IMR-90 (cell line): ENCODE results near the gene SERPINA3. TPM values are rescaled to one million over a fixed set of nuclear protein-coding genes. Genes with fewer than 3 reads are reported as not detected.

Source experiments
- ATAC-seq: fragments of 200-7000 bp; cut with Tn5 transposase; 2 replicates; pipeline ENCODE4 v1.9.1; 2020; ENCODE audit warnings: low read depth, mild to moderate bottlenecking, moderate library complexity
- BruUV-seq: library from RNA; stranded (reverse); fragments of 400-500 nt; replicated peaks from 2 replicates; lab custom pipeline; 2021; lab: Mats Ljungman, UMichigan
- CTCF ChIA-PET: fragments of 300-600 bp; formaldehyde crosslinking; extraction: SDS; loops from one replicate; lab custom pipeline; 2021; ENCODE audit warnings: antibody characterized with exemption; lab: Yijun Ruan, JAX
- POLR2A ChIA-PET: fragments of 300-600 bp; sonication (Branson Sonifier 250); formaldehyde crosslinking; loops from one replicate; lab custom pipeline; 2022; ENCODE audit warnings: antibody characterized with exemption; ENCODE audit not compliant: unreplicated experiment; lab: Charles Lee
- DNase-seq: peaks from one replicate; pipeline ENCODE4 v3.0.0; 2013
- H2AFZ ChIP-seq: replicated peaks from 2 replicates; pipeline ENCODE3; 2013; ENCODE audit warnings: low read length, mild to moderate bottlenecking; ENCODE audit not compliant: poor library complexity
- H2AK5ac ChIP-seq: 2 replicates; pipeline ENCODE4 v1.6.1; 2013; ENCODE audit warnings: low read depth, low read length, inconsistent platforms
- H2AK9ac ChIP-seq: replicated peaks from 2 replicates; pipeline ENCODE3; 2013; ENCODE audit warnings: mild to moderate bottlenecking, low read depth, low read length, moderate library complexity; ENCODE audit not compliant: poor library complexity
- H2BK120ac ChIP-seq: 2 replicates; pipeline ENCODE4 v1.6.1; 2013; ENCODE audit warnings: low read depth, low read length, inconsistent platforms
- H2BK15ac ChIP-seq: 3 replicates; pipeline ENCODE4 v1.6.1; 2013; ENCODE audit warnings: low read depth, low read length, inconsistent platforms
- H2BK20ac ChIP-seq: 2 replicates; pipeline ENCODE4 v1.6.1; 2013; ENCODE audit warnings: low read depth, mild to moderate bottlenecking, inconsistent platforms, low read length, moderate library complexity
- H2BK5ac ChIP-seq: 2 replicates; pipeline ENCODE4 v1.6.1; 2013; ENCODE audit warnings: mild to moderate bottlenecking, low read depth, low read length, inconsistent platforms; ENCODE audit not compliant: poor library complexity, severe bottlenecking
- H3K14ac ChIP-seq: replicated peaks from 2 replicates; pipeline ENCODE4 v1.6.1; 2013; ENCODE audit warnings: low read depth, low read length, inconsistent platforms
- H3K18ac ChIP-seq: 2 replicates; pipeline ENCODE4 v1.6.1; 2013; ENCODE audit warnings: low read depth, low read length, control low read depth
- H3K23ac ChIP-seq: 2 replicates; pipeline ENCODE4 v1.6.1; 2013; ENCODE audit warnings: low read depth, low read length, inconsistent platforms
- H3K27ac ChIP-seq: 2 replicates; pipeline ENCODE4 v1.5.1; 2013; ENCODE audit warnings: mild to moderate bottlenecking, control low read depth, low read length; ENCODE audit not compliant: insufficient read depth
- H3K27me3 ChIP-seq: 2 replicates; pipeline ENCODE4 v1.6.1; 2013; ENCODE audit warnings: low read length; ENCODE audit not compliant: control insufficient read depth, insufficient read depth
- H3K36me3 ChIP-seq: 2 replicates; pipeline ENCODE4 v1.6.1; 2013; ENCODE audit warnings: low read length, mixed read lengths; ENCODE audit not compliant: control insufficient read depth, insufficient read depth
- H3K4ac ChIP-seq: 2 replicates; pipeline ENCODE4 v1.6.1; 2013; ENCODE audit warnings: low read depth, low read length, inconsistent platforms
- H3K4me1 ChIP-seq: 2 replicates; pipeline ENCODE4 v1.6.1; 2013; ENCODE audit warnings: low read length, mixed read lengths; ENCODE audit not compliant: control insufficient read depth, insufficient read depth
- H3K4me2 ChIP-seq: 2 replicates; pipeline ENCODE4 v1.6.1; 2013; ENCODE audit warnings: low read depth, mild to moderate bottlenecking, control low read depth, low read length, moderate library complexity
- H3K4me3 ChIP-seq: 2 replicates; pipeline ENCODE4 v1.5.1; 2013; ENCODE audit warnings: low read depth, mild to moderate bottlenecking, control low read depth, low read length, moderate library complexity; ENCODE audit not compliant: insufficient read depth
- H3K56ac ChIP-seq: 2 replicates; pipeline ENCODE4 v1.6.1; 2013; ENCODE audit warnings: low read length, inconsistent platforms; ENCODE audit not compliant: insufficient read depth; ENCODE audit errors: extremely low read depth
- H3K79me1 ChIP-seq, 2 experiments: 2 replicates each; pipeline ENCODE4 v1.6.1; 2013; ENCODE audit warnings: low read length in 2 of 2, inconsistent platforms in 1 of 2, low read depth in 1 of 2
- H3K9ac ChIP-seq: 2 replicates; pipeline ENCODE4 v1.6.1; 2013; ENCODE audit warnings: low read depth, low read length, control low read depth
- H3K9me1 ChIP-seq: 2 replicates; pipeline ENCODE4 v1.6.1; 2013; ENCODE audit warnings: low read length, inconsistent platforms; ENCODE audit not compliant: insufficient read depth
- H3K9me3 ChIP-seq: 2 replicates; pipeline ENCODE4 v1.6.1; 2013; ENCODE audit warnings: low read length; ENCODE audit not compliant: control insufficient read depth, insufficient read depth
- H4K20me1 ChIP-seq: 2 replicates; pipeline ENCODE4 v1.6.1; 2013; ENCODE audit warnings: low read length, inconsistent platforms; ENCODE audit not compliant: insufficient read depth
- H4K5ac ChIP-seq: 2 replicates; pipeline ENCODE4 v1.6.1; 2013; ENCODE audit warnings: mild to moderate bottlenecking, low read depth, low read length, control low read depth
- H4K8ac ChIP-seq, 2 experiments: 2 replicates each; pipeline ENCODE4 v1.6.1; 2013; ENCODE audit warnings: low read depth in 2 of 2, low read length in 2 of 2, control low read depth in 1 of 2, inconsistent platforms in 1 of 2
- H4K91ac ChIP-seq: 2 replicates; pipeline ENCODE4 v1.6.1; 2013; ENCODE audit warnings: low read depth, low read length, inconsistent platforms; ENCODE audit not compliant: insufficient read depth
- BHLHE40 ChIP-seq: fragments of 150-350 bp; IDR thresholded peaks from 2 replicates; pipeline ENCODE4 v1.6.1; 2016; ENCODE audit warnings: mild to moderate bottlenecking, low read depth, low read length
- CHD1 ChIP-seq: IDR thresholded peaks from 2 replicates; pipeline ENCODE4 v1.6.1; 2012; ENCODE audit warnings: low read depth, low read length, improper control_type of control experiment
- FOS ChIP-seq: fragments of 150-350 bp; IDR thresholded peaks from 2 replicates; pipeline ENCODE4 v1.6.1; 2016; ENCODE audit warnings: low read depth, low read length
- MAZ ChIP-seq: IDR thresholded peaks from 2 replicates; pipeline ENCODE4 v1.6.1; 2012; ENCODE audit warnings: low read depth, mild to moderate bottlenecking, low read length, improper control_type of control experiment, moderate library complexity, borderline replicate concordance
- NFE2L2 ChIP-seq: fragments of 150-350 bp; IDR thresholded peaks from 2 replicates; pipeline ENCODE4 v1.6.1; 2016; ENCODE audit warnings: low read depth, mild to moderate bottlenecking, low read length
- POLR2A ChIP-seq: IDR thresholded peaks from 2 replicates; pipeline ENCODE4 v1.6.1; 2012; ENCODE audit warnings: mild to moderate bottlenecking, low read depth, low read length
- RAD21 ChIP-seq: IDR thresholded peaks from 2 replicates; pipeline ENCODE4 v1.6.1; 2012; ENCODE audit warnings: low read length, improper control_type of control experiment
- RFX5 ChIP-seq: IDR thresholded peaks from 2 replicates; pipeline ENCODE4 v1.8.0; 2012; ENCODE audit warnings: low read depth, mild to moderate bottlenecking, low read length, moderate library complexity
- SMC3 ChIP-seq: fragments of 150-350 bp; IDR thresholded peaks from 2 replicates; pipeline ENCODE4 v1.6.1; 2016; ENCODE audit warnings: low read depth, mild to moderate bottlenecking, antibody characterized with exemption, low read length, moderate library complexity
- WGBS, 2 experiments: methylation state at CpG; one replicate each; pipeline versions ENCODE4 v1.1.5 to v1.1.7; 2013; ENCODE audit warnings: missing lambda C conversion rate in 2 of 2; ENCODE audit not compliant: insufficient read length in 1 of 2; ENCODE audit errors: extremely low coverage in 2 of 2; 5-methylcytosine and 5-hydroxymethylcytosine counted together
- dilution Hi-C: fragments of 300-500 bp; cut with HindIII; formaldehyde crosslinking; loops from one replicate; pipeline ENCODE4 v1.14.3; 2018; ENCODE audit warnings: low sequenced_read_pairs; ENCODE audit not compliant: unreplicated experiment
- in situ Hi-C: fragments of 300-500 bp; cut with MboI; formaldehyde crosslinking; loops from 3 replicates; pipeline ENCODE4 v1.14.3; 2019; ENCODE audit warnings: low sequenced_read_pairs, inconsistent platforms, mixed read lengths
- intact Hi-C: fragments of 100-400 bp; cut with micrococcal nuclease; formaldehyde crosslinking; loops from 2 replicates; pipeline ENCODE4 v1.10.0; 2022
- polyA plus RNA-seq, 3 experiments: library from polyadenylated mRNA; depleted of rRNA; stranded (reverse); fragments of >200 nt; gene quantifications; 2 replicates each; pipeline ENCODE4 v1.2.3, GENCODE V29; 2012; ENCODE audit warnings: low replicate concordance in 1 of 3
- total RNA-seq: library from RNA; depleted of rRNA; stranded (reverse); fragments of >200 nt; gene quantifications from 2 replicates; pipeline ENCODE4 v1.2.3, GENCODE V29; 2012
- TF ChIP-seq, protein P1 (sequence below): fragments of 150-350 bp; IDR thresholded peaks from 2 replicates; pipeline ENCODE4 v1.6.1; 2017; ENCODE audit warnings: mild to moderate bottlenecking, antibody characterized with exemption, low read length, low read depth

The SERPINA3 gene
- total and polyA plus RNA-seq, 2 of the 4 experiments (the other 2 are of a cell fraction), result 0.36 to 0.48 TPM

DNA sequence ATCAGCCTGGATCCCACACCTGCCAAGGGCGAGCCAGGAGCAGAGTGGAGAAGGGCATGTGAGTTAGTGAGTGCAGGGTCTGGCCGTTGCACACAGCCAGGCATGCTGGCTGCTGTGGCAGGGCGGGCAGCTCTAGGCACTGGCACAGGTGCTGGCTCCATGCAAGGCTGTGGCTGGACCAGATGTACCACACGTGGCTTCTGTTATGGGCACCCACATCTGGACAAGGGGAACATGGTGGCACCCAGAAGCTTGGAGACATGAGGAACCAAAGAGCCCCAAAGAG, 20.1 kb downstream of the SERPINA3 start:
- no peak overlapping the region for H3K4me3 ChIP-seq
- no peak overlapping the region for H3K9ac ChIP-seq
- H2AK5ac ChIP-seq, result no peak overlapping the region
- 10% methylated on average over 2 of the region's 4 CpGs; no CpG with 5 or more reads in 1 of the 2 experiments for WGBS, 2 experiments
- H4K20me1 ChIP-seq, result no peaks in the 10 kb centered on the region
- no peak overlapping the region for H2AK9ac ChIP-seq
- no peak overlapping the region for H3K14ac ChIP-seq
- H3K27me3 ChIP-seq, result peaks cover 6% of the 10 kb centered on the region
- no peak overlapping the region for H4K5ac ChIP-seq
- CTCF ChIA-PET, result no interaction called here
- no peak overlapping the region for H2AFZ ChIP-seq
- DNase-seq (no peak), ATAC-seq (no peak)
- no peaks in the 10 kb centered on the region for H3K9me1 ChIP-seq
- H3K23ac ChIP-seq, result no peak overlapping the region
- no peak overlapping the region for H2BK120ac ChIP-seq
- no peak overlapping the region for H4K91ac ChIP-seq
- in situ Hi-C loops, result no loop called here
- intact Hi-C loops, result no loop called here
- TF ChIP-seq, protein P1, sequence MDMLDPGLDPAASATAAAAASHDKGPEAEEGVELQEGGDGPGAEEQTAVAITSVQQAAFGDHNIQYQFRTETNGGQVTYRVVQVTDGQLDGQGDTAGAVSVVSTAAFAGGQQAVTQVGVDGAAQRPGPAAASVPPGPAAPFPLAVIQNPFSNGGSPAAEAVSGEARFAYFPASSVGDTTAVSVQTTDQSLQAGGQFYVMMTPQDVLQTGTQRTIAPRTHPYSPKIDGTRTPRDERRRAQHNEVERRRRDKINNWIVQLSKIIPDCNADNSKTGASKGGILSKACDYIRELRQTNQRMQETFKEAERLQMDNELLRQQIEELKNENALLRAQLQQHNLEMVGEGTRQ, result no peak
- TF ChIP-seq POLR2A (no peak), RAD21 (no peak), MAZ (no peak), CHD1 (no peak), RFX5 (no peak), FOS (no peak), BHLHE40 (no peak), SMC3 (no peak), NFE2L2 (no peak)
- no peak overlapping the region for H3K4me2 ChIP-seq
- no peak overlapping the region for H3K18ac ChIP-seq
- H3K56ac ChIP-seq, result no peak overlapping the region
- H3K27ac ChIP-seq, result no peak overlapping the region
- H2BK20ac ChIP-seq, result no peak overlapping the region
- no peaks in the 10 kb centered on the region for H3K4me1 ChIP-seq
- POLR2A ChIA-PET, result no interaction called here
- no peak overlapping the region for H4K8ac ChIP-seq
- no peaks in the 10 kb centered on the region for H3K9me3 ChIP-seq
- H3K4ac ChIP-seq, result no peak overlapping the region
- H2BK15ac ChIP-seq, result no peak overlapping the region
- H2BK5ac ChIP-seq, result no peak overlapping the region
- BruUV-seq, result no TSS peak
- no peaks in the 10 kb centered on the region for H3K79me1 ChIP-seq
- dilution Hi-C loops, result no loop called here
- H3K36me3 ChIP-seq, result no peaks in the 10 kb centered on the region
